NCI-H345 treated with DMSO at 0.1 percent for 48 hours (cell line): ENCODE data around the gene MICA.
"Not testable (repeated sequence)": the region's sequence is repeated elsewhere in the genome, so short reads cannot be mapped to it uniquely, and the experiment has no call there.

Experiments
- DNase-seq: peaks from one replicate; lab custom pipeline; 2025; ENCODE audit not compliant: unreplicated experiment; lab: John Stamatoyannopoulos, UW

MICA gene

DNA sequence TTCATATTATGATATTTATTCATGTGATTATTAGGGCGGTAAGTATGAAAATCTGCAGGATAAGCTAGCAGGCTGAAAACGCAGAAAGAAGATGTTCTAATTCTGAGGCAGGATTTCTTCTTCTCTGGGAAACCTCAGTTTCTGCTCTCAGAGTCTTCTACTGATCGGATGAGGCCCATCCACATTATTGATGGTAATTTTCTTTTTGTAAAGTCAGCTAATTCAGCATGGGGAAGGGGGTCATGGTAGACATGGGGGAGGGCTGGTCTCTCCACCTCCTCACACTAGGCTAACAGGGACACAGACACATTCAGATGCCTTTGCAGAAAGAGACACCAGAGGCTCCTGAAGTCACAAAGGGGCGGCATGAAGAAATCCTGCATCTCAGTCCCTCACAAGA, 21.7 kb upstream of the MICA start:
- no peak for DNase-seq

DNA sequence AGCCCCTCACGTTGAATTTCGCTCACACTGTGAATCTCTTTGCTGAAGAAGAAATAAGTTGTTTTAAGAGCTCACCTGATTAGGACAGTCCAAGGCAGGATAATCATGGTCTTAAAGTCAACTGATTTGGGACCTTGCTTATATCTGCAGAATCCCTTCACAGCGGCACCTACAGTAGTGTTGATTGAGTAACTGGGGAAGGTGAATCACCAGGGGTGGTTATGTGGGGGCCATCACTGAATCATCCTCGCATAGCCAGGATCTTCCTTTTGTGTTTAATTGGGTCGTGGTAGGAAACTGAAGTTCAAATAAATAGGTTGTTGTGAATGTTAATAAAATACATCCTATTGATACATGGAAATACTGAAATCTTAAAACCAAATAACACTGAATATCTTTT, 20.2 kb upstream of the MICA start:
- DNase-seq: no peak

DNA sequence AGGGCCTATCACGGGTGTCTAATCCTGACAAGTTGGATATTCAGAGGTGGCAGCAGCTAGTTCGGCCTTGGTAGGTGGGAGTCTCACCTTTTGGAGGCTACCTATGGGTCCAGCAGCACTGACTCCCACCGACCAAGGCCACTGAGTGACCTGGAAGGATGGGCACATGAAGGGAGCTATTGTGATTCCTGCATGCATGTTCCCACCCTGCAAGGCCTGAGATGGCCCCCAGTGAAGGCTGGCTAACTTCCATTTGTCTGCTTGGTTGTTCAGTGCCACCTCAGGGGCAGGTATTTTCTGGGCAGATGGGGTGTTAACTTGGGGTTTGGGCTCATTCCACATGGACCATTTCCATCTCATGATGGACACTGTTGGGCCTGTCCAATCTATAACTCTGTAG, 18.4 kb upstream of the MICA start:
- no peak for DNase-seq

DNA sequence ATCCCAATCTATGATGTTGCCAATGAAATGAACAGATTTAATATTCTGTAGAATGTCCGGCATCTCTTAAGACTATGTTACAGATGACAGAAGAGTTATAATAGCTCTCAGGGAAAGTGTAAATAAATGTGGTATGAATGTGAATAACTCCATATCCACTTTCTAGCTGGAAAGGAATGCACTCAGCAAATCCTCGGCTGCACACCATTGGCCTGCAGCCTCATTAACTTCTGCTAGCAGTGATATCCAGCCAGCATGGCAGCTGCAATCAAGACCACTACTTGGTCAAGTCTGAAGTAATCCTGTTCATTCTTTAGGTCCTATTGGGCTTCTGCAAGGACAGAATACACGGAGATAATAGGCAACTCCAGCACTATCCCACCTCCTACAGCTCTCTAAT, 17.3 kb upstream of the MICA start:
- no peak for DNase-seq

DNA sequence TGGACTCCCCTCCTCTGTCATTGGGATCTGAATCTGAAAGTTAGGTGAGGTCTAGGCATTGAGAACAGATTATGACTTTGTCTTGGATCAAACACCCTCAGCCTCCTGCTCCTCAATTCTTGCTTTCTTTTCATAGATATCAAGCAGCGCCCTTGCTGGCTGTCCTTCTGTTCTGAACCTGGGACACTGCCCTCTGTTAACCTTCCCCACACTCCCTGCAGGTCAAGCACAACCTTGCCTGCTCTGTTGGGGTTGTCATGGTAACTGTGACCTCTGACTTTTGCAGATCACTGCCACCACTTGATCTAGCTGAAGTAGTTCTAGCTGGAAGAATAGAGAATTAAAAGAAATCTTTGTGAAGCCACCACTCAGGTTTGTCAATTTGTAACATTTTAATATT, 16.4 kb upstream of the MICA start:
- DNase-seq: no peak

DNA sequence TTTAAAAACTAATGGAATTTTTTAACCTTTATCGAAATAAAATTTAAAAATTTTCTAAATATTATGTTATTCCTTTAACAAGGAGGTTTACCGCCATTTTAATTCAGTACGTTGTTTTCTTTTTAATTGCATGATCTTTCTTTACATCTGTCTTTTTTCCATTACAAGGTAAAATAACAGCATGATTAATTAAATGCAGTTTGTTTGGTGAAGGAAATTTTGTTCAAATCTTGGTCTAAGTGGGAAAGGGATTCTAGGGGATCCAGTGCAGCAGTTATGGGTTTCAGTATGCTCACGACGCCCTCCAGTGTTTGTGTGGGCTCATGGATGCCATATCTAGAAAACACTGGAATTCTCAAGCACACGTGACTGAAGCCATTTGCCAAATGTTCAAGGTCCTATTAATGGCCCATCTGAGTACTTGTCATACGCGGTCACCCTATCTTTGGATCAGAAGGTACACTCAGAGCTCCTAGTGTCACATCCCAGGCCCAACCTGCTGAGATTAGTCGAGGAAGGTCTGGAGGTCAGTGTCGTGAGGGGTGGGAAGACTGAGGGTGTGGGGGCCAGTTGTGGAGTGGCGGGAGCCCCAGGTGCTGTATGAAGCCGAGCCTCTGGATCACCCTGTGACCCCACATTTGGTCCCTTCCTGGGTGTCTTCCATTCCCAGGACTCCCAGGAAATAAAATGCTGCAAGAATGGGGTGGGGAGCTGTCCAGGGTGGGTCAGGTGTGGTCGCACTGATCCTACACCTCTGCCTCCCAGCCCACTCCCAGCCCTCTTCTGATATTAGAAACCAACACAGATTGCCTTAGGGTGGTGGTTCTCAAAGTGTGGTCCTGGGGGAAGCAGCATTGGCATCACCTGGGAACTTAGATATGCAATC, 14.2 kb upstream of the MICA start:
- DNase-seq: not testable (repeated sequence)

DNA sequence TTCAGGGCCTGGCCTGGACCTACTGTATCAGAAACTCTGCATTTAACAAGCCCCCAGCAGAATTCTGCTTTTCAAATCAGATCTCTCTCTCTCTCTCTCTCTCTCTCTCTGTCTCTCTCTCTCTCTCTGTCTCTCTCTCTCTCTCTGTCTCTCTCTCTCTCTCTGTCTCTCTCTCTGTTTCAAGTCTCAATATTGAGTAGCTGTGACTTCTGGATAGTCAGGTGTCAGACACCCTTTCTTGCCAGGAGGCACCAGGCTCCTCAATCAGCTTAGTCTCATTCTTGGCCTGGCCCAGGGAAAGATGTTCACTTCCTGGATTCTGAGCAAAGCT, 13.6 kb upstream of the MICA start:
- not testable (repeated sequence) for DNase-seq

DNA sequence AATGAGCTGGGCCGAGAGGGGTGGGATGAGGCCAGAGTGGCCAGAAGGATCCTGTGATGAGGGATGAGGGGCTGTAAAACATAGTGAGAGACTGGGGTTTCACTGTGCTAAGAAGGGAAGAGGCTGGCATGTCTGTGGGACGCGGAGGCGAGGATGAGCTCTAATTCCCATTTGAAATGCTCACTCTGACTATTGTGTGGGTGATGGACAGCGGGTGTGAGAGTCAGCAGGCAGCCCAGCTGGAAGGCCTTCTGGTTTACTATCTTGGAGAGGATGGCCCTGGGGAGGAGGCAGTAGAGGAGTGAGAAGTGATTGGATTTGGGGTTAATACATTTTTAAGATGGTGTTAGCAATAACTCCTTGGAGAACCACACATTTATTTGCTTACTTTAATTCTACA, 9.5 kb upstream of the MICA start:
- no peak for DNase-seq

DNA sequence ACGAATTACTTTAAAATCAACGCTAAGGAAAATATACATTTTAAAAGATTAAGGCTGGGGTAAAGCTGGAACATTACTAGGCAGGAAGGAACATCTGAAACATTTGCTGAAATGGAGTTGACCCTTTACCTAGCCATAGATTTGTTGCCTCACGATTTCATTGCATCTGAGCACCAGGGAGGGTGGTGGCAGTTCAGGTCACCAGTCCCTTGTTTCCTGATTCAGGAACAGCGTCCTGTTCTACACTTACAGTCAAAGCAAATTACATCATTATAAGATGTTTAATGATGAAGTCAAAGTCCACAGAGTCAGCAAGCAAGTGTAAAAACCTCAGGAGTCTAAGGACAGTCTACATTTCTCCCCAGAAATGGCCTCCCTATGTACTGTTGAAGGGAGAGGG, 9.0 kb upstream of the MICA start:
- no peak for DNase-seq

DNA sequence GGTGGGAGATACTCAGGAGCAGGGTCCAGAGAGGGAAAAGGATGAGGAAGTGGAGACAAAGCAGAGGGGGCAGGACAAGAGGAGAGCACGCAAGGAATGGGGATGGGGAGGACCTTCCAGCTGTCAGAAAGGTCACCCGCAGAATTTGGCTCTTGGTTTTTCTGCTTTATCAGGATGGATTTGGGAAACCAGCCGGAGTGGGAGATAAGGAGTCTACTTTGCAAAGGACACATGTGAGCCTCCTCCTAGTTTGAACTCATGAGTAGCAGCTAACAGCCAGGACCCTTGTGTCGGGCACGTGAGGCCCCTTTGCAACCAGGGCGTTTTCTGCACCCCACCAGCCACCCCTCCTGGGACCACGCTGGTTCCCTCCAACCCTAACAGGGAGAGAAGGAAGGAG, 7.6 kb upstream of the MICA start:
- DNase-seq: no peak

DNA sequence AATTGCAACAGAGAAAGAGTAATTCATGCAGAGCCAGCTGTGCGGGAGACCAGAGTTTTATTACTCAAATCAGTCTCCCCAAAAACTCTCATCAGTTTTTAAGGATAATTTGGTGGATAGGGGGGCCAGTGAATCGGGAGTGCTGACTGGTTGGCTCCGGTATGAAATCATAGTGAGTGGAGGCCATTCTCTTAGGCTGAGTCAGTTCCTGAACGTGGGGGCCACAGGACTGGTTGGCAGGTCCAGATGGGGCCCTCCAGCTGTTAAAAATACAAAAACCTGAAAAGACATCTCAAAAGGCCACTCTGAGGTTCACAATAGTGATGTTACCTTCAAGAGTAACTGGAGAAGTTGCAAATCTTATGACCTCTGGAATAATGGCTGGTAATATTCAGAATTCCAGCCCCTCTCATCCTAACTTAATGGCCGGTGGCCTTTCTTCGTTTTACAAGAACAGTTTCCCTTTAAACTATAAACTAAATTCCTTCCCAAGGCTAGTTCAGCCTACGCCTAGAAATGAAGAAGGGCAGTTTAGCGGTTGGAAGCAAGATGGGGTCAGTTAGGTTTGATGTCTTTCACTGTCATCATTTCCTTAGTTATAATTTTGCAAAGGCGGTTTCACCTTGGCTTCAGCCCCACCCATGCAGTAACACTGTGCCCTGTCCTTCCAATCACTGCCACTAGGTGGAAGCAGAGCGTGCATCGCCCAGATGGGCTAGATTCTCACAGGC, 6.8 kb upstream of the MICA start:
- DNase-seq: peak; percentile 28

DNA sequence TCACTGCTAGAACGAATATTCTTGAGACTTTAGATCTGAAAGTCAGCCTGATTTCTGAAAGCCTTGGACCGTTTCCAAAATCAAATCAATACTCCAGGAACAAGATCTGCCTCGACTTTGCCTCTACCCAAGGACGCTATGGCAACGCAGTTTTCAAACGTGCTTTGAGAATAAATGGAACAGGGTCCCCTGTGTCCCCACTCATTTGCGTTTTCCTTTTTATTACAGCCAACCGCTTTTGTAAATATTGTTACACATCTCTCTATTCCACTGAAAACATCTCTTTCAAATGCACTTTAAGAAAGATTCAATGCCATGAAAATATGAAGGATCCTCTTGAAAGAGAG, 6.3 kb upstream of the MICA start:
- DNase-seq: not testable (repeated sequence)

DNA sequence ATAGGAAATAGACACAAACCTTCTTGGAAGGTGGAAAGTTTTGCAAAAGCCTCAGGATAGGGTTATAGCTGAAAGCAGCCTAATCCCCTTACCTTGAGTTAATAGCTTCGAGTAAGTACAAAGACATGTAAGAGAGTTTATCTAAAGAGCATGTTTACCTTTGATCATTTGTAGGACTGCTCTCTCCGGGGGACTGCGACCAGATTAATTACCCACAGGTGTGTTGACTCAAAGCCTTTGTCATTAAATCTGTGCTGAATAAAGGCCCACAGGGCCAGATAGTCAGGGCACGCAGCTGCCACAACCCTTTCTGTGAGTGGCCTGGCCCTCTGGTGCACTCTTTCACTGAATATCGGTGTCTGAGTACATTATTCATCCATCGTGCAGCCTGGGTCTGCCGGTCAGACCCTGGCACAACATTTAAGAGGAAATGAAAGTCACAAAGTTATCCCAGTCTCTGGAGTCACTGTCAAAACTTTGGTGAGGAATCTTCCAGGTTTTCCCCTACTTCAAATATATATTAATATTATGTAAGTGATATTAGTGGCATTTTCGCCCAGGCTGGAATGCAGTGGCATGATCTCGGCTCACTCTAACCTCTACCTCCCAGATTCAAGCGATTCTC, 5.4 kb upstream of the MICA start:
- DNase-seq: no peak

DNA sequence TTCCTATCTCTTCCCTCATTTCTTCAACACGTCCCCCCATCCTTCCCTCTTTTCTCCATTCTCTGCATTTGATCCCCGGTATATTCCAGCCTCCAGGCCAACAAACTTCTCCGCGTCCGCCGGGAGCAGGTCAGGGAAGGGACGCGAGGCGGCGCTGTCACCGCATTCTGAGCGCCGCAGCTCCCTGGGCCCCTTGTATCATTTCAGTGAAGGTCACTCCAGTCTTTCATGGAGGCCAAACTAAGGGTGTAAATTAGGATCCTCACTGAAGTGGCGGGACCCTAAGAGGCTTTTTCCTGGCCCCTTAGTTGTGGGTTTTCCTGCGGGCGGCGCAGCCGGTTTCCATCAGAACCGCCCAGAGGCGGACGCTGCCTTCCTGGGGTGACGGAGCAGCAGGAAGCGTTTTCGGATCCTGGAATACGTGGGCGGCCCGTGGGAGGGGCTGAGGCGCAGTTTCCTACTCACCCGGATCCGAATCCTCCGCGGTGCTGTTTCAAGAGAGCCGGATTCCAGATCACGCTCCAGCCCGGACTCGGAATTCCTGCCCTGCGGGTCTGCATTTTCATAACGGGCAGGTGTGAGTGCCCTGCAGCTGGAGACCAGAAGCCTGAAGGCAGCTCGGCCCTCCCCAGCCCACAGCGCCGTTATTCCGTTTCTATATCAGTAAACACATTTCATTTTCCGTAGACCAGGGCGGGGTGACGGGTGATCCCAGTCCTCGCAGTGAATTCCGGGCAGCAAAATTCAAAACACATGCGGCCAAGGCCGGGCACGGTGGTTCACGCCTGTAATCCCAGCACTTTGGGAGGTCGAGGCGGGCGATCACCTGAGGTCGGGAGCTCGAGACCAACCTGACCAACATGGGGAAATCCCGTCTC, 3.6 kb upstream of the MICA start:
- no peak for DNase-seq

DNA sequence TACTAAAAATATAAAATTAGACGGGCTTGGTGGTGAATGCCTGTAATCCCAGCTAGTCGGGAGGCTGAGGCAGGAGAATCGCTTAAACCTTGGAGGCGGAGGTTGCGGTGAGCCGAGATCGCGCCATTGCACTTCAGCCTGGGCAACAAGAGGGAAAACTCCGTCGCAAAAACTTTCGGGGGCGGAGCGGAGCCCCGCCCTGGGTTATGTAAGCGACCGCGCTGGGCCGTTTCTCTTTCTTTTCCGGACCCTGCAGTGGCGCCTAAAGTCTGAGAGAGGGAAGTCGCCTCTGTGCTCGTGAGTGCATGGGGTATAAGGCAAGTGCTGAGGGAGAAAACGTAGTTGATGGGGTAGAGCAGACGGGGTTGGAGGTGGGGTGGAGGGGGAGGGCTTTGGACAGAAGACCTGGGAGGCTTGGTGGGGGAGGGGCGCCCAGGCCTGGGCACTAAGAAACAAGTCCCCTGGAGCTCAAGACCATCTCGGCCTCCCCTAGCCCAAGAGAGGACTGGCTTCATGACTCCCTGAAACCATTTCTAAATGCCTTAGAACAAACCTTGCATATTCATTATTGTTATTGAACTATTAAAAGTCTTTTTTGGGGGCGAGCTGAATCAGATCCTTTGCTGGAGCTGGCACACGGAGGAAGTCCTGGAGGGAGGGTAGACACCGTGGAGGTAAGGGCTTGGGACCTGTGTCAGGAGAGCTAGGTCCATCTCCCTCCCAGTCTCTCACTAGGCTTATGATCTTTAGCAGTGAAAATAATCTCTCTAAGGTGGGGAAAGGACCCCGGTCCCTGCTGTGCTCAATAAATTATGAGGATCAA, 2.7 kb upstream of the MICA start:
- DNase-seq: no peak

DNA sequence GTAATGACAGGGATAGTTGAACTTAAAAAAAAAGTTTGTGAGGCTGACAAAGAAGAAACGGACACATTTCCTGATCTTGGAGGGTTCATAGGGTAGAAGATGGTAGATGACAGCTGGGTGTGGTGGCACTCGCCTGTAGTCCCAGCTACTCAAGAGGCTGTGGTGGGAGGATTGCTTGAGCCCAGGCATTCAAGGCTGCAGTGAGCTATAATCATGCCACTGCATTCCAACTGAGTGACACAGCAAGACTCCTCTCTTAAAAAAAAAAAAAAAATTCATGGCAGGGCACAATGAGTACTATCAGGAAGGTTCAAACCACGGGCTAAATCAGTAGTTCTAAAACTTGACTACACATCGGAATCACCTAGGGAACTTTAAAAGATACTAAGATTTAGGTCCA, 2.0 kb upstream of the MICA start:
- no peak for DNase-seq

DNA sequence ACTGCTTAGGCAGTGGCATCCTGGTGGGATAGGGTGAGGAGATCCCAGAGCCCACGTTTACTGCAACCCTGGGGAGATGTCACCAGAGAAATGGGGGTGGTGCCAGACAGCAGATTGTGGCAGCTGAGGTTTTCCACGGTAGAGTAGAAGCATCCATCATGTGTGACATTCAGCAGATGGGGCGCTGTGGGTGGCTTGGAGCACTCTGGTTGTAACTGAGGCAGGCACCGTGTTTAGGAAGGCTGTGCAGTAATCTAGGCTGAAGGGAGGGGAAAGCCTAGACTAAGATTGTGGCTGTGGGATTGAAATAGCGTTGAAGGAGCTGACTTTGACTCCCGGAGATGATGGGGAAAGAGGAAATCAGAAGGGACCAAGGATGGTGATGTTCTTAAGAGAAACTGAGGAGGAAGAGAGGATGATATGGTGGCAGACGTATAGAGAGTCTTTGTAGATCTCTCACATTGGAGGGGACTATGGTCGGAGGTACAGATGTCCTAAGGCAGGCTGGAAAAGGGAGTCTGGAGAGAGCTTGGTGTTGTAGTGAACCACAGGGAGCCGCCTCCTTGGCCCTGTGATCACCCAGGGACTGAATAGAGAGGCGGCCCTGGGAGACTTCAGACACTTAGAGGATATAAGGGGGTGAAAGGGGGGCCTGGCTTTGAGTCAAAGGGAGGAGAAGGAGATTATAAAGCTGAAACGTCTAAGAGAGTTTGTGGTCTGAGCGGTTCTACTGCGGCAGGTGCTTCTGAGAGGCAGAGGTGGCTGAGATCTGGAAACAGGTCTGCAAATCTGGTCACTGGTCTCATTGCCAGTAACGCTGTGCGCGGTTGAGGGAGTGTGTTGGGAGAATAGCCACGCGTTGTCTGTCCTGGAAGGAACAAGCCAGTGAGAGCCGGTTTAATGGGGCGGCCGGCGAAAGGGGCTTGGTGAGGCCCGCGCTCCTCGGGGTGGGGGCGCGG, 792 bp upstream of the MICA start:
- DNase-seq: no peak

DNA sequence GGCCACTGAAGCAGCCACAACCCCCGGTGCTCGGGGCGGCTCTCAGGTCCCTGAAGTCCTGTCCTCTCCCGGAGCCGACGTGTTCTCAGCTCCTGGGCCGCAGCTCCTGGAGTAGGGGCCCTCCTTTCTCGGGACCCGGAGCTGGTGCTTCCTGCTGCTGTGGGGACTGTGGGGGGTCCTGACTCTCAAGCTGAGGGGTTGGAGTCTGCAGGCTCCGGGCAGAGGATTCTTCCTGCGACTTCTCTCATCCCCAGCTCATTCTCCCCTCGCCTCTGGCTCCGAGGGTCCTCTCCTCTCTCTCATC, 618 bp downstream of the MICA start:
- DNase-seq: not testable (repeated sequence)

DNA sequence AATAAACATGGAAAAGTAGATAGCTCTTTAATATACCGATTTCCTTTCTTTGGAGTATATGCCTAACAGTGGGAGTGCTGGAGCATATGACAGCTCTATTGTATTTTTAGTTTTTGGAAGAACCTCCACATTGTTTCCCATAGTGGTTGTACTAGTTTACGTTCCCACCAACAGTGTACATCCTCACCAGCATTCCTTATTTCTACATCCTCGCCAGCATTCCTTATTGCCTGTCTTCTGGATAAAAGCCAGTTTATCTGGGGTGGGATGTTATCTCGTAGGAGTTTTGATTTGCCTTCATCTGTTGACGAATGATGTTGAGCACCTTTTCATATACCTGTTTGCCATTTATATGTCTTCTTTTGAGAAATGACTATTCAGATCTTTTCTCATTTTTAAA, 2.6 kb downstream of the MICA start:
- DNase-seq: no peak

DNA sequence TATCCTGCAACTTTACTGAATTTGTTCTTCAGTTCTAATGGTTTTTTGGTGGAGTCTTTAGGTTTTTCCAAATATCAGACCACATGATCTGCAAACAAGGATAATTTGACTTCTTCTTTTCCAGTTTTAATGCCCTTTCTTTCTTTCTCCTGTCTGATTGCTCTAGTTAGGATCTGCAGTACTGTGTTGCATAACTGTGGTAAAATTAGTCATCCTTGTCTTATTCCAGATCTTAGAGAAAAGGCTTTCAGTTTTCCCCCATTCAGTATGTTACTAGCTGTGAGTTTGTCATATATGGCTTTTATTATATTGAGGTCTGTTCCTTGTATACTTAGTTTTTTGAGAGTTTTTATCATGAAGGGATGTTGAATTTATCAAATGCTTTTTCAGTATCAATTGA, 4.3 kb downstream of the MICA start:
- DNase-seq: no peak
